Myometrial cell (primary cell): ENCODE measurements around the gene ZNF644. TPM values are rescaled to one million over a fixed set of nuclear protein-coding genes. Genes with fewer than 3 reads are reported as not detected.

Experiments used
- total RNA-seq: library from RNA; depleted of rRNA; stranded (reverse); fragments of >200 nt; gene quantifications from 2 replicates; pipeline ENCODE4 v1.2.3, GENCODE V29; 2015

Gene ZNF644
- total RNA-seq, result 17.6 and 21.8 TPM in 2 replicates

DNA sequence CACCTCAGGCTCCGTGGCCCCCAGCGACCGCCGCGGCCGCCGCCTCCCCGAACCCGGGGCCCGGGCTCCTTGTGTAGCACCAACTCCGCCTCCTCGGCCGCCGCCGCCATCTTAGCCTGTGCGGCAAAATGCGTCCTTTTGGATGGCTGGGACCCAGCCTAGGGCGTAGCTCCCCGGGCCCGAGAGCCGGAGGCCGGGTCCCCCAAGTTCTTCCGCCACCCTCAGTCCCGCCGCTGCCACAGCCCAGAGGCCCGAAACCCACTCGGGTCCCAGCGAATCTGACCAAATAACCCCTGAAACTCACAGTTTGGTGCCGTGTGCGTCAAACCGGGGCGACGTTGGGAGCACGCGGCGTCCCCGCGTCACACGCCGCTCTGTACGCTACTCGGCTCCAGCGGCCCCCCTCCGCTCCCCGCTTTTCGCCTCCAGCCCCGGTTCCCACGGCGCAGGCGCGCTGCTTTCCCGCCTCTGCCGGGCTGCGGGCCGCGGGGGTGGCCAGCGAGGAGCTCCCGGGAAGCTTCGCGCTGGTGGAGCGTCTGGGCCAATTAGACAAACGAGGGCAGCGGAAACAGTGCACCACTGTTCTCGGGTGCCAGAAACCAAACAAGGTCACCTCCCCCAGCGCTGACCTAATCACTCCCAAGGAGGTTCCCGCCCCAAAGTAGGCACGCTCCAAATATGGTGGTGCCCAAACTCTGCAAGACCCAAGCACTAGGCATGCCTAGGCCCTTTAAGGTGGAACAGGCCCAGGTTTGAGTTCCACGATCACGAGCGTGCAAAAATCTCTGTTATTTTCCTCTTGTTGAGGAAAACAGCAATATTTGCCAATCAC lies at the start of gene ZNF644:
Gene ZNF644 (minus strand): TSS at position 350 of the 832 bp plus-strand sequence. CDS start 39,682 bp downstream, outside the sequence.

